T-helper 9 cell (primary cell): Measurements from ENCODE around the gene WNK4.

Experiments
- DNase-seq: peaks from one replicate; pipeline ENCODE4 v3.0.0-alpha.2; 2020

Gene WNK4

GRCh38 chr17:42841975-42842685, 61.7 kb downstream of the WNK4 start:
- DNase-seq = no peak

- DNase-seq = no peak
Observed at GRCh38 chr17:42843358-42843934, 63.0 kb downstream of the WNK4 start.

- no peak for DNase-seq
Observed at GRCh38 chr17:42844271-42844670, 63.9 kb downstream of the WNK4 start, which contains the start of gene AOC2. Gene AOC2 (plus strand): TSS chr17:42844580. CDS start chr17:42844627, 47 bp downstream.

GRCh38 chr17:42844761-42845555, 64.5 kb downstream of the WNK4 start:
- DNase-seq = no peak

- DNase-seq = no peak
Observed at GRCh38 chr17:42845556-42845917, 65.1 kb downstream of the WNK4 start.

GRCh38 chr17:42845918-42846593, 65.6 kb downstream of the WNK4 start:
- DNase-seq = no peak
